ENCODE results near the gene CPN1. TPM values are rescaled to one million over a fixed set of nuclear protein-coding genes. Genes with fewer than 3 reads are reported as not detected.
"Not testable (repeated sequence)": the region's sequence is repeated elsewhere in the genome, so short reads cannot be mapped to it uniquely, and the experiment has no call there.

The CPN1 gene
- total and polyA plus RNA-seq, 2 donors (not counting 3 experiments of a cell fraction or from before 2014, with no cell fraction given): not detected

- Histone ChIP-seq H3K9me1 (replicated peaks; ENCODE audit: control insufficient read depth, extremely low read depth, insufficient read depth, low read length) (no peaks in the 10 kb centered on the region), H2AFZ (ENCODE audit: low read depth, low read length) (no peak overlapping the region), H3K27ac (ENCODE audit: insufficient read depth, low read depth, low read length) (no peak overlapping the region), H3K36me3 (ENCODE audit: control insufficient read depth in 2 of 2, extremely low read depth in 1 of 2, insufficient read depth in 2 of 2, low read length in 2 of 2) (no peaks in the 10 kb centered on the region), H3K9ac (replicated peaks; ENCODE audit: extremely low read depth, insufficient read depth, low read length) (no peak overlapping the region), H3K9me3 (replicated peaks; ENCODE audit: control insufficient read depth, insufficient read depth, low read length) (no peaks in the 10 kb centered on the region), H4K20me1 (replicated peaks; ENCODE audit: control insufficient read depth, extremely low read depth, insufficient read depth, low read length) (no peaks in the 10 kb centered on the region), H3K4me1 (ENCODE audit: control insufficient read depth, extremely low read depth, insufficient read depth, low read length) (no peaks in the 10 kb centered on the region), H3K27me3 (ENCODE audit: control insufficient read depth in 2 of 2, insufficient read depth in 2 of 2, low read length in 2 of 2) (peaks cover 2 to 3% of the 10 kb centered on the region in 2 experiments), H3K79me2 (ENCODE audit: control insufficient read depth, insufficient read depth, low read length) (no peaks in the 10 kb centered on the region), H3K4me2 (ENCODE audit: insufficient read depth, low read length) (no peak overlapping the region), H3K4me3 (replicated peaks in 1 of 3; ENCODE audit: insufficient read depth in 1 of 3, low read depth in 1 of 3, low read length in 3 of 3) (no peak overlapping the region)
- CTCF ChIA-PET: interaction anchor here (1.1 to 2.0 kb wide), 3 partner anchors 8 to 283 kb away, joined by 3 to 8 read pairs (median 3); no protein-coding TSS in a partner anchor
- dilution Hi-C loops (cut with MboI; ENCODE audit: extremely low pct_ligation_motif_present, low sequenced_read_pairs) (no loop called here), intact Hi-C loops (cut with micrococcal nuclease) (no loop called here)
- DNase-seq (ENCODE audit: low read depth, low spot score): no peak
- POLR2A ChIA-PET: interaction anchor here (0.6 kb wide), 1 partner anchor 506 kb away, joined by 3 read pairs; no protein-coding TSS in a partner anchor
- TF ChIP-seq POLR2AphosphoS5 (IDR thresholded peaks at IDR 0.05; ENCODE audit: insufficient read depth, low read depth, low read length) (no peak), POLR2A (IDR thresholded peaks at IDR 0.05; ENCODE audit: low read depth, low read length) (no peak), EZH2 (IDR thresholded peaks at IDR 0.05; ENCODE audit: borderline replicate concordance, low read depth, low read length, severe bottlenecking) (no peak), JUN (IDR thresholded peaks at IDR 0.05; ENCODE audit: borderline replicate concordance, insufficient read depth, insufficient read length, low read depth) (no peak), MYC (IDR thresholded peaks at IDR 0.05; ENCODE audit: low read depth, low read length) (no peak), GATA2 (IDR thresholded peaks at IDR 0.05; ENCODE audit: insufficient read depth, insufficient read length, low read depth, low read length) (no peak), MAX (IDR thresholded peaks at IDR 0.05; ENCODE audit: insufficient read depth, insufficient read length) (no peak), CTCF (IDR thresholded peaks at IDR 0.05; ENCODE audit: extremely low read depth in 1 of 2, insufficient read depth in 1 of 2, low read depth in 1 of 2, low read length in 2 of 2) (no peak), FOS (IDR thresholded peaks at IDR 0.05; ENCODE audit: borderline replicate concordance, insufficient read depth, low read length) (no peak)
- FAIRE-seq: no peak
- no TSS peak for BruUV-seq (replicated peaks)
These were observed 47.3 kb upstream of the CPN1 start for GRCh38 chr10:100128951-100129350.

GRCh38 chr10:100125335-100125734, 43.7 kb upstream of the CPN1 start:
- H3K27ac ChIP-seq (ENCODE audit: insufficient read depth, low read depth, low read length); H3K79me2 ChIP-seq (ENCODE audit: control insufficient read depth, insufficient read depth, low read length); POLR2A ChIA-PET; DNase-seq (ENCODE audit: low read depth, low spot score); dilution Hi-C loops (cut with MboI; ENCODE audit: extremely low pct_ligation_motif_present, low sequenced_read_pairs); H3K9me3 ChIP-seq (replicated peaks; ENCODE audit: control insufficient read depth, insufficient read depth, low read length); H3K4me1 ChIP-seq (ENCODE audit: control insufficient read depth, extremely low read depth, insufficient read depth, low read length); BruUV-seq (replicated peaks); H3K4me2 ChIP-seq (ENCODE audit: insufficient read depth, low read length); FAIRE-seq; H3K9ac ChIP-seq (replicated peaks; ENCODE audit: extremely low read depth, insufficient read depth, low read length); H3K4me3 ChIP-seq (replicated peaks in 1 of 3; ENCODE audit: insufficient read depth in 1 of 3, low read depth in 1 of 3, low read length in 3 of 3); H2AFZ ChIP-seq (ENCODE audit: low read depth, low read length); H3K27me3 ChIP-seq (ENCODE audit: control insufficient read depth in 2 of 2, insufficient read depth in 2 of 2, low read length in 2 of 2); H3K36me3 ChIP-seq (ENCODE audit: control insufficient read depth in 2 of 2, extremely low read depth in 1 of 2, insufficient read depth in 2 of 2, low read length in 2 of 2); intact Hi-C loops (cut with micrococcal nuclease); CTCF ChIA-PET; H3K9me1 ChIP-seq (replicated peaks; ENCODE audit: control insufficient read depth, extremely low read depth, insufficient read depth, low read length); H4K20me1 ChIP-seq (replicated peaks; ENCODE audit: control insufficient read depth, extremely low read depth, insufficient read depth, low read length): not testable (repeated sequence)
